Erythroblast (primary cell): Measurements from ENCODE around the gene CALML3.

Experiments used
- DNase-seq, 2 experiments: peaks; one replicate each; lab custom pipeline; 2025; lab: John Stamatoyannopoulos, UW
- GATA1 ChIP-seq: IDR thresholded peaks from 2 replicates; pipeline ENCODE4 v1.6.1; 2011; ENCODE audit warnings: low read depth, mild to moderate bottlenecking, control low read depth, low read length, moderate library complexity
- POLR2A ChIP-seq: IDR thresholded peaks from 2 replicates; pipeline ENCODE4 v1.6.1; 2011; ENCODE audit warnings: mild to moderate bottlenecking, low read length

CALML3 gene

GRCh38 chr10:5506751-5507648 lies 17.8 kb upstream of the CALML3 start:
- no peak for DNase-seq
- TF ChIP-seq GATA1 (no peak), POLR2A (no peak)

- no peak for DNase-seq
- TF ChIP-seq POLR2A (no peak), GATA1 (no peak)
Measured at GRCh38 chr10:5507649-5508131, 17.1 kb upstream of the CALML3 start.

- no peak for DNase-seq
- no peak for TF ChIP-seq POLR2A
- TF ChIP-seq GATA1 = no peak
Measured at GRCh38 chr10:5508161-5508604, 16.6 kb upstream of the CALML3 start.

GRCh38 chr10:5508786-5509185 lies 16.0 kb upstream of the CALML3 start:
- TF ChIP-seq POLR2A (no peak), GATA1 (no peak)
- no peak for DNase-seq

GRCh38 chr10:5509236-5509635 lies 15.5 kb upstream of the CALML3 start:
- DNase-seq = no peak
- TF ChIP-seq POLR2A = no peak
- no peak for TF ChIP-seq GATA1

- DNase-seq = peak in 1 of 2 experiments; percentile 24
- TF ChIP-seq POLR2A (no peak), GATA1 (no peak)
Measured at GRCh38 chr10:5509691-5510090, 15.1 kb upstream of the CALML3 start.

- TF ChIP-seq GATA1 = no peak
- TF ChIP-seq POLR2A = no peak
- DNase-seq = peak in 1 of 2 experiments; percentile 7
Measured at GRCh38 chr10:5510281-5511072, 14.3 kb upstream of the CALML3 start.

- TF ChIP-seq GATA1 = no peak
- TF ChIP-seq POLR2A = no peak
- no peak for DNase-seq
Measured at GRCh38 chr10:5511231-5511884, 13.4 kb upstream of the CALML3 start.

GRCh38 chr10:5511885-5512280 lies 12.9 kb upstream of the CALML3 start:
- DNase-seq = no peak
- TF ChIP-seq GATA1 (no peak), POLR2A (no peak)

GRCh38 chr10:5512331-5512730 lies 12.4 kb upstream of the CALML3 start:
- no peak for TF ChIP-seq POLR2A
- no peak for TF ChIP-seq GATA1
- no peak for DNase-seq

GRCh38 chr10:5512881-5513612 lies 11.7 kb upstream of the CALML3 start:
- DNase-seq = no peak
- no peak for TF ChIP-seq POLR2A
- no peak for TF ChIP-seq GATA1

- TF ChIP-seq GATA1 = no peak
- no peak for TF ChIP-seq POLR2A
- DNase-seq = no peak
Measured at GRCh38 chr10:5514226-5514850, 10.4 kb upstream of the CALML3 start.
